ENCODE measurements around the gene ERGIC2. TPM values are rescaled to one million over a fixed set of nuclear protein-coding genes. Genes with fewer than 3 reads are reported as not detected.

Gene ERGIC2
- total RNA-seq, 1 donor from 2014 or later = 71.5 TPM

DNA sequence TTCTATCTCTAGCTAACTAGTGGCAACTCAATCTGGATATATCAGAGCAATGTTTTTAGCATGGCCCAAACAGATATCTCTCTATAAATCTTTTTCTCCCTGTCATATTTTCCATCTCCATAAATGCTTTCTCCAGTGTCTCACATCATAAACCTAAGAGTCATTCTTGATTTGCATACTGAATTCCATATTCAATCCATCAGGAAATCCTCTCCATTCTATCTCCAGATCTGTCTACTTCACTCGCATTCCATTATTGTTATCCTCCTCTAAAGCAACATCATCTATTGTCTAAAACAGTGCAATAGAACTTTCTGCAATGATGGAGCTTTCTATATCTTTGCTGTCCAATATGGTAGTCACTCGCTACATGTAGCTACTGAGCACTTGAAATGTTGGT lies 45.5 kb upstream of the ERGIC2 start:
- H3K9me3 ChIP-seq = no peaks in the 10 kb centered on the region
- no peak overlapping the region for H3K4me3 ChIP-seq
- intact Hi-C loops (cut with DNase I) = no loop called here
- H3K36me3 ChIP-seq = no peaks in the 10 kb centered on the region
- no peak overlapping the region for H3K27ac ChIP-seq
- TF ChIP-seq, protein P1, sequence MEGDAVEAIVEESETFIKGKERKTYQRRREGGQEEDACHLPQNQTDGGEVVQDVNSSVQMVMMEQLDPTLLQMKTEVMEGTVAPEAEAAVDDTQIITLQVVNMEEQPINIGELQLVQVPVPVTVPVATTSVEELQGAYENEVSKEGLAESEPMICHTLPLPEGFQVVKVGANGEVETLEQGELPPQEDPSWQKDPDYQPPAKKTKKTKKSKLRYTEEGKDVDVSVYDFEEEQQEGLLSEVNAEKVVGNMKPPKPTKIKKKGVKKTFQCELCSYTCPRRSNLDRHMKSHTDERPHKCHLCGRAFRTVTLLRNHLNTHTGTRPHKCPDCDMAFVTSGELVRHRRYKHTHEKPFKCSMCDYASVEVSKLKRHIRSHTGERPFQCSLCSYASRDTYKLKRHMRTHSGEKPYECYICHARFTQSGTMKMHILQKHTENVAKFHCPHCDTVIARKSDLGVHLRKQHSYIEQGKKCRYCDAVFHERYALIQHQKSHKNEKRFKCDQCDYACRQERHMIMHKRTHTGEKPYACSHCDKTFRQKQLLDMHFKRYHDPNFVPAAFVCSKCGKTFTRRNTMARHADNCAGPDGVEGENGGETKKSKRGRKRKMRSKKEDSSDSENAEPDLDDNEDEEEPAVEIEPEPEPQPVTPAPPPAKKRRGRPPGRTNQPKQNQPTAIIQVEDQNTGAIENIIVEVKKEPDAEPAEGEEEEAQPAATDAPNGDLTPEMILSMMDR (IDR thresholded peaks at IDR 0.05) = no peak
- DNase-seq (no peak), ATAC-seq (no peak)
- no peaks in the 10 kb centered on the region for H3K27me3 ChIP-seq (ENCODE audit: low read depth)
- H3K4me1 ChIP-seq = peaks cover 9% of the 10 kb centered on the region

DNA sequence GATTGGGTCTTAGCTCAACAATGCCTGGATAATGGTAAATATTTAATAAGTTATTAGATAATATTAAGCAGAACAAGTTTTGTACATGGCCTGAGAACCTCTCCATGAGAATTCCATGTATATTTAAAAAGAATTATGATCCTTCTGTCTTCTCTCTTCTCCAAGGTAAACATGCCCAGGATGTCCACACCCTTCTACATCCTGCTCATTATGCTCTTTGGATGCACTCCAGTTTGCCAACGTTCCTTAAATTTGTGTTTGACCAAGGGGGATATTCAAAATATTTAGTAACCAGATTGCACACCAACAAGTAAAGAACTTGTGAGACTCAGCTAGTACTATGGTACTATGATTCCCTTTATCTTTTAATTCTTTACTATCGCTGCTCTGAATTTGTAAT lies 44.8 kb upstream of the ERGIC2 start:
- no peaks in the 10 kb centered on the region for H3K27me3 ChIP-seq (ENCODE audit: low read depth)

DNA sequence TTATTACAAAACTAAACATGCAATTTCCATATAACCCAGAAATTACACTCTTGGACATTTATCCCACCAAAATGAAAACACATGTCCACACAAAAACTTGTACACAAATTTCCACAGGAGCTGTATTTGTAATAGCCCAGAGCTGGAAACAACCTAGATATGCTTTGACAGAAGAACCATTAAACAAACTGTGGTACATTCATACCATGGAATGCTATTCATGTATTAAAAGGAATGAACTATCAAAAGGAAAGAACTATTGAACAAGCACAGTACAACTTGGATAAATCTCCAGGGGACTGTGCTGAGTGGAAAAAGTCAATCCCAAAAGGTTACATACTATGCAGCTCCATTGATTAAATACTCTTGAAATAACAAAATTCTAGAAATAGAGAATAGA lies 35.8 kb upstream of the ERGIC2 start:
- no peak for ATAC-seq
- no peak for DNase-seq
- TF ChIP-seq, protein P1 (IDR thresholded peaks at IDR 0.05) = no peak
- no peaks in the 10 kb centered on the region for H3K27me3 ChIP-seq (ENCODE audit: low read depth)
- H3K36me3 ChIP-seq = no peaks in the 10 kb centered on the region
- H3K4me1 ChIP-seq = no peaks in the 10 kb centered on the region
- H3K4me3 ChIP-seq = no peak overlapping the region
- intact Hi-C loops (cut with DNase I) = no loop called here
- H3K9me3 ChIP-seq = no peaks in the 10 kb centered on the region
- no peak overlapping the region for H3K27ac ChIP-seq

More for the DNA sequence above, 44.8 kb upstream of the ERGIC2 start:
- H3K9me3 ChIP-seq = no peaks in the 10 kb centered on the region
- no peak overlapping the region for H3K4me3 ChIP-seq
- H3K27ac ChIP-seq = peak overlapping the region; percentile 46
- peaks cover 9% of the 10 kb centered on the region for H3K4me1 ChIP-seq
- ATAC-seq = no peak
- intact Hi-C loops (cut with DNase I) = no loop called here
- TF ChIP-seq, protein P1 (IDR thresholded peaks at IDR 0.05) = no peak
- no peaks in the 10 kb centered on the region for H3K36me3 ChIP-seq
- no peak for DNase-seq

DNA sequence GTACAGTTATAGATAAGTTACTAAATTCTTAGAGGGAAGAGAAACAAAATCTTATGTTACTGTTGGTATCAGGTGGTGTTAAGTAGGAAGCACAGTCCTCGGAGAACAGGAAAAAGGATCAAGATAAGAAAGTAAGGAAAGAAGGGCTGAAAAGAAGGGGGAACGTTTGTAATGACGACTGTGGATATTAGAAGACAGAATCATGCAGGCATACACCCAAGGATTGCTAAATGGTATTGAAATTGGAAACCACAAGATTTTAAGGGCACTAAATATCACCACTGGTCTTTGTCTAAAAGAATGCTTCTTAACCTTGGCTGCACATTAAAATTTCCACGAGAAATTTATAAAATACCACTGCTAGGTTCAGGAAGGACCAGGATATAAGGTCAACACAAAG lies 34.1 kb upstream of the ERGIC2 start:
- TF ChIP-seq, protein P1 (IDR thresholded peaks at IDR 0.05) = no peak
- DNase-seq = no peak
- intact Hi-C loops (cut with DNase I) = no loop called here
- Histone ChIP-seq H3K4me1 (no peaks in the 10 kb centered on the region), H3K27me3 (ENCODE audit: low read depth) (no peaks in the 10 kb centered on the region), H3K4me3 (no peak overlapping the region), H3K36me3 (no peaks in the 10 kb centered on the region), H3K9me3 (no peaks in the 10 kb centered on the region), H3K27ac (no peak overlapping the region)
- ATAC-seq = no peak

DNA sequence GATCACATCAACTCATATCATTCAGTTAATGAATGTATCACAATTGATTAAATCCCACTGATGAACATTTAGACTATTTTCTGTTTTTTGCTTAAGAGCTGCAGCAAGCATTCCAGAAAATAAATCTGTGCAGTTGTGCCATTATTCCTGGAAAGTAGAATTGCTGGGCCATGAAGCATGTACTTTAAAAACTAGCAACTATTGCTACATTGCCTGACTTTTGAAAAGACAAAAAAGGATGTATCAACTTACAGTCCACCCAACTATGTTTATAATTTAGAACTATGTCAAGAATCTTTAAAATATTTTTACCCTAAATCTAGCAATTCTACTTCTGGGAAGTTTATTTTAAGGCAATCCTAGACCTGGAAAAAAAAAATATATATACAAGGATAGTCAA lies 33.4 kb upstream of the ERGIC2 start:
- H3K4me3 ChIP-seq = no peak overlapping the region
- no peaks in the 10 kb centered on the region for H3K27me3 ChIP-seq (ENCODE audit: low read depth)
- H3K36me3 ChIP-seq = no peaks in the 10 kb centered on the region
- no peaks in the 10 kb centered on the region for H3K4me1 ChIP-seq
- TF ChIP-seq, protein P1 (IDR thresholded peaks at IDR 0.05) = no peak
- intact Hi-C loops (cut with DNase I) = no loop called here
- H3K9me3 ChIP-seq = no peaks in the 10 kb centered on the region
- DNase-seq (no peak), ATAC-seq (no peak)
- no peak overlapping the region for H3K27ac ChIP-seq

DNA sequence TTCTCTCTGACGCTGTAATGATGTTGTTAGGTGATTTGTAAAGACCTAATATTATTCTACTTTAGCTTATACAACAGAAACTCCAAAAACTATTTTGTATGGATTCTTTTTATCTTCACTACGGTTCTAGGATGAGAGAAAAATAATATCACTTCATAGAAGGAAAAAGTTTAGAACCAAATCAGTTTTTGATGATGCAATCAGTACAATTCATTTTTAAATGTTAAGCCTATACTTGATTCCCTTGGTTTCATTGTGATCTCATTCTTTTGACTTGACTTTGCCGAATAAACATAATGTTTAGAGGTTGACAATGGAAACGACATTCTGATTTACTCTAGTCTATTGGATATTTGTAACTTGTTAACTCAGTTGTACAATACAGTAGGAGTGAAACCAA lies 24.6 kb upstream of the ERGIC2 start:
- Histone ChIP-seq H3K4me1 (no peaks in the 10 kb centered on the region), H3K36me3 (no peaks in the 10 kb centered on the region), H3K9me3 (no peaks in the 10 kb centered on the region), H3K27ac (no peak overlapping the region), H3K27me3 (ENCODE audit: low read depth) (no peaks in the 10 kb centered on the region), H3K4me3 (no peak overlapping the region)
- DNase-seq = no peak
- intact Hi-C loops (cut with DNase I) = no loop called here
- TF ChIP-seq, protein P1 (IDR thresholded peaks at IDR 0.05) = no peak
- ATAC-seq = no peak
